ENCODE data around the gene RAX.

The RAX gene

DNA sequence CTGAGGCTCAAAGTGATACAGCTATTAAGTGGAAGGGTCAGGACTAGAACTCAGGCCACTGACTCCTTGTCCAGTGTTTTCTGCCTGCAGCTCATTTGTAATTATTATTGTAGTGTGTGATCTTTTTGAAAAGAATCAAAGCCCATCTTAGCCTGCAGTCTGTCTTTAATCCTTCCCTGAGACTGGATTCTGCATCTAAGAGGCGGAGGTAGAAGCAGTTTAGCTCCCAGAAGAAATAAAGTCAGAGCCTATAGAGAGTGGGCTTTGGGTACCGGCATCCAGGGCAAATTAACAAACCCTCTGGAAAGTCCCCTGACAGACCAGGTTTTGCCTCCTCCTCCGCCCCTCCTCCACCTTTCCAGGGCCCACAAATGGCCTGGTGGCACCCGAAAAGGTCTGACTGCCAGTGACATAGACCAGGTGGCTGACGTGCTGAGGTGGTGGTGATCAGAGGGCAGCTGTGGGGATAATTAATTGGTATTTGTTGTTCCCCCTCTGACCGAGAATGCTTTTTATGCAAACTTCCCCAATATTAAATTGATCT, 2.2 kb upstream of the RAX start:
- TF ChIP-seq ESRRG (CRISPR knock-in tag; IDR thresholded peaks at IDR 0.05) = no peak
- TF ChIP-seq RARB (CRISPR knock-in tag; IDR thresholded peaks at IDR 0.05) = no peak
- no peak for TF ChIP-seq ZNF8 (CRISPR knock-in tag; IDR thresholded peaks at IDR 0.05)
- TF ChIP-seq, protein P1, sequence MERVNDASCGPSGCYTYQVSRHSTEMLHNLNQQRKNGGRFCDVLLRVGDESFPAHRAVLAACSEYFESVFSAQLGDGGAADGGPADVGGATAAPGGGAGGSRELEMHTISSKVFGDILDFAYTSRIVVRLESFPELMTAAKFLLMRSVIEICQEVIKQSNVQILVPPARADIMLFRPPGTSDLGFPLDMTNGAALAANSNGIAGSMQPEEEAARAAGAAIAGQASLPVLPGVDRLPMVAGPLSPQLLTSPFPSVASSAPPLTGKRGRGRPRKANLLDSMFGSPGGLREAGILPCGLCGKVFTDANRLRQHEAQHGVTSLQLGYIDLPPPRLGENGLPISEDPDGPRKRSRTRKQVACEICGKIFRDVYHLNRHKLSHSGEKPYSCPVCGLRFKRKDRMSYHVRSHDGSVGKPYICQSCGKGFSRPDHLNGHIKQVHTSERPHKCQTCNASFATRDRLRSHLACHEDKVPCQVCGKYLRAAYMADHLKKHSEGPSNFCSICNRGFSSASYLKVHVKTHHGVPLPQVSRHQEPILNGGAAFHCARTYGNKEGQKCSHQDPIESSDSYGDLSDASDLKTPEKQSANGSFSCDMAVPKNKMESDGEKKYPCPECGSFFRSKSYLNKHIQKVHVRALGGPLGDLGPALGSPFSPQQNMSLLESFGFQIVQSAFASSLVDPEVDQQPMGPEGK (CRISPR knock-in tag; IDR thresholded peaks at IDR 0.05; ENCODE audit: borderline replicate concordance) = no peak
- no peak for ATAC-seq

GRCh38 chr18:59274533-59274928, 1.3 kb upstream of the RAX start:
- no peak for TF ChIP-seq TOX (CRISPR knock-in tag; IDR thresholded peaks at IDR 0.05; ENCODE audit: borderline replicate concordance)
- ATAC-seq = no peak

GRCh38 chr18:59273759-59274532, 692 bp upstream of the RAX start:
- no peak for ATAC-seq
- no peak for TF ChIP-seq SNAI2 (CRISPR knock-in tag; IDR thresholded peaks at IDR 0.05)
- no peak for TF ChIP-seq TOX (CRISPR knock-in tag; IDR thresholded peaks at IDR 0.05; ENCODE audit: borderline replicate concordance)
- TF ChIP-seq ZFP3 (CRISPR knock-in tag; IDR thresholded peaks at IDR 0.05) = no peak

DNA sequence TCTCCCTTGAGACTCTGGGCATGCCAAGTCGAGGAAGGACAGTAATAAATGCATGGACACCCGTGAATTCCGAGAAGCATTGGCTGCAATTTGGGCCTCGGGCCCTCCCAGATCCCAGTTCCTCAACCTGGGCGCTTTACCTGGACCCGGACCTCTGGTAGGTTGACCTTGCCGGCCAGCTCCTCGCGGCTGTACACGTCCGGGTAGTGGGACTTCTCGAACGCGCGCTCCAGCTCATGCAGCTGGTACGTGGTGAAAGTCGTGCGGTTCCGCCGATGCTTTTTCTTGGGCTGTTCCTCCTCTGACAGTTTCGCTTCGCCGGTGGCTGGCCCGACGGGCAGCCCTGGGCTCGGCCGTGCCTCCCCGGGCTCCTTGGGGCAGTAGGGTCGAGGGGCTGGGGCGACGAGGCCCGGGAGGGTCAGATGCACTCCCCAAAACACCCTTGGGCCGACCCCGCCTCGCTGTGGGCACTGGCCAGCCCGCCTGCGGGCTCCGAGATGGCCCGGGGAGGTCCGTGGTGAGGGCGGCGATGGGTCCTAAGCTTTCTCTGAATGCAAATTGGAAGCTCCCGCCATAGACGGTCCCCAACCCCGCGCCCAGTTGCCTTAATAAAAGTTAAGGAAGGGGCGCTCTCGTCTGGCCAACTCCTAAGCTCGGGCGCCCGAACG, 899 bp downstream of the RAX start:
- no peak for TF ChIP-seq CSRNP3 (CRISPR knock-in tag; IDR thresholded peaks at IDR 0.05)
- TF ChIP-seq RARB (CRISPR knock-in tag; IDR thresholded peaks at IDR 0.05) = no peak
- TF ChIP-seq CSDC2 (CRISPR knock-in tag; IDR thresholded peaks at IDR 0.05) = no peak
- no peak for TF ChIP-seq ZNF8 (CRISPR knock-in tag; IDR thresholded peaks at IDR 0.05)
- TF ChIP-seq ZC3H10 (CRISPR knock-in tag; IDR thresholded peaks at IDR 0.05) = no peak
- TF ChIP-seq PPARA (CRISPR knock-in tag; IDR thresholded peaks at IDR 0.05; ENCODE audit: borderline replicate concordance) = no peak
- no peak for TF ChIP-seq TCF4 (CRISPR knock-in tag; IDR thresholded peaks at IDR 0.05; ENCODE audit: borderline replicate concordance)
- TF ChIP-seq CREB5 (CRISPR knock-in tag; IDR thresholded peaks at IDR 0.05; ENCODE audit: low read depth) = no peak
- TF ChIP-seq ESRRG (CRISPR knock-in tag; IDR thresholded peaks at IDR 0.05) = no peak
- no peak for TF ChIP-seq SNAI2 (CRISPR knock-in tag; IDR thresholded peaks at IDR 0.05)
- no peak for TF ChIP-seq ZFP30 (CRISPR knock-in tag; IDR thresholded peaks at IDR 0.05)
- TF ChIP-seq OSR1 (CRISPR knock-in tag; IDR thresholded peaks at IDR 0.05) = no peak
- no peak for TF ChIP-seq BACH2 (CRISPR knock-in tag; IDR thresholded peaks at IDR 0.05; ENCODE audit: borderline replicate concordance)
- no peak for TF ChIP-seq TOX (CRISPR knock-in tag; IDR thresholded peaks at IDR 0.05; ENCODE audit: borderline replicate concordance)
- no peak for TF ChIP-seq TSHZ2 (CRISPR knock-in tag; IDR thresholded peaks at IDR 0.05)
- no peak for ATAC-seq
